Measurements from ENCODE around the gene GLI3. TPM values are rescaled to one million over a fixed set of nuclear protein-coding genes. Genes with fewer than 3 reads are reported as not detected.

GLI3 gene
- total and polyA plus RNA-seq, 10 donors = 0.17 to 9.2 (median 1.8) TPM

DNA sequence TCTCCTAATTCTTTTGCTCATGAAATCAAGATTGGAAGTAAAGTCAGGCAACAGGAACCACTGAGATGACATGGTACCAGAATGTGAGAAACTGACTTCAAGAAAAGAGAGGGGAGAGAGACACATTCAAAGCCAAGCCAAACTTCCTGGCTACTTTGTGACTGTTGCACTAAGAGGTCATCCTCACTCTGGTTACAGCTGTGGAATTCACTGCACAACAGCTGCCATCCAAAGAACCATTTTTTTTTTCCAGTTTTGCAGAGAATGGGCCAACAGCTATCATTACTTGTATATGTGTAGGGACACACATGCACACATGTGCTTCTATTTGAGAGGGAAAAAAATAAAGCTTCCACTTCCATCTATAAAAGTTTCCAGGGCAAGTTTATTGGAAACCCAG, 203.5 kb downstream of the GLI3 start:
- Histone ChIP-seq H3K36me3 (no peaks in the 10 kb centered on the region), H3K27ac (no peak overlapping the region), H3K4me1 (no peaks in the 10 kb centered on the region), H3K4me3 (no peak overlapping the region), H3K9me3 (no peaks in the 10 kb centered on the region), H3K27me3 (replicated peaks in 1 of 7) (no peaks in the 10 kb centered on the region)
- TF ChIP-seq POLR2A (IDR thresholded peaks at IDR 0.05) (no peak), POLR2AphosphoS5 (IDR thresholded peaks at IDR 0.05) (no peak)
- TF ChIP-seq, protein P1, sequence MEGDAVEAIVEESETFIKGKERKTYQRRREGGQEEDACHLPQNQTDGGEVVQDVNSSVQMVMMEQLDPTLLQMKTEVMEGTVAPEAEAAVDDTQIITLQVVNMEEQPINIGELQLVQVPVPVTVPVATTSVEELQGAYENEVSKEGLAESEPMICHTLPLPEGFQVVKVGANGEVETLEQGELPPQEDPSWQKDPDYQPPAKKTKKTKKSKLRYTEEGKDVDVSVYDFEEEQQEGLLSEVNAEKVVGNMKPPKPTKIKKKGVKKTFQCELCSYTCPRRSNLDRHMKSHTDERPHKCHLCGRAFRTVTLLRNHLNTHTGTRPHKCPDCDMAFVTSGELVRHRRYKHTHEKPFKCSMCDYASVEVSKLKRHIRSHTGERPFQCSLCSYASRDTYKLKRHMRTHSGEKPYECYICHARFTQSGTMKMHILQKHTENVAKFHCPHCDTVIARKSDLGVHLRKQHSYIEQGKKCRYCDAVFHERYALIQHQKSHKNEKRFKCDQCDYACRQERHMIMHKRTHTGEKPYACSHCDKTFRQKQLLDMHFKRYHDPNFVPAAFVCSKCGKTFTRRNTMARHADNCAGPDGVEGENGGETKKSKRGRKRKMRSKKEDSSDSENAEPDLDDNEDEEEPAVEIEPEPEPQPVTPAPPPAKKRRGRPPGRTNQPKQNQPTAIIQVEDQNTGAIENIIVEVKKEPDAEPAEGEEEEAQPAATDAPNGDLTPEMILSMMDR (IDR thresholded peaks at IDR 0.05 in 8 of 11, conservative IDR thresholded peaks at IDR 0.05 in 3 of 11) = no peak
- intact Hi-C loops (cut with DNase I; ENCODE audit: low total_unique reads) = no loop called here
- no peak for DNase-seq

DNA sequence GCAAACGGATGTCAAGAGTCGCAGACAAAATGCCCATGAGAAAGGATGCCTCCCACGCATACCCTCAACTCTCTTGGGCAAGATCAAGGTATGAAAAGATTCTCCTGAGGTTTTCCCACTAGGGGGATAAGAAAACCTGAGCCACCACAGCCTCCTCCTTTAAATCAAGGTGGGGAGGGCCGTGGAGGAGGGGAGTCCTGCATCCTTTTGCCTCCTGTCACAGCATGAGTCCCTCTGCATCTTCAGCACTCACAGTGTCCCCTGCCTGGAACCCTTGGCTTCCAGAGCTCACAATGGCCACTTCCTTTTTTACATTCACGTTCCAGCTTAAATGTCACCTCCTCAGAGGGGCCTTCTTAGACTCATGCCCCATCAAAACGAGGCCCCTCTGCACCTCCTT, 207.6 kb downstream of the GLI3 start:
- intact Hi-C loops (cut with DNase I; ENCODE audit: low total_unique reads) = no loop called here
- H3K36me3 ChIP-seq = no peaks in the 10 kb centered on the region
- WGBS, 5 donors = 71 to 78% (median 72%) methylated on average over 6 of the region's 6 CpGs
- no peaks in the 10 kb centered on the region for H3K4me1 ChIP-seq
- H3K9me3 ChIP-seq = no peaks in the 10 kb centered on the region
- DNase-seq = no peak
- H3K27me3 ChIP-seq (replicated peaks in 1 of 7) = no peaks in the 10 kb centered on the region
- no peak overlapping the region for H3K27ac ChIP-seq
- no peak overlapping the region for H3K4me3 ChIP-seq
- TF ChIP-seq POLR2A (IDR thresholded peaks at IDR 0.05) (no peak), POLR2AphosphoS5 (IDR thresholded peaks at IDR 0.05) (no peak)
- TF ChIP-seq, protein P1 (IDR thresholded peaks at IDR 0.05 in 8 of 11, conservative IDR thresholded peaks at IDR 0.05 in 3 of 11) = no peak

DNA sequence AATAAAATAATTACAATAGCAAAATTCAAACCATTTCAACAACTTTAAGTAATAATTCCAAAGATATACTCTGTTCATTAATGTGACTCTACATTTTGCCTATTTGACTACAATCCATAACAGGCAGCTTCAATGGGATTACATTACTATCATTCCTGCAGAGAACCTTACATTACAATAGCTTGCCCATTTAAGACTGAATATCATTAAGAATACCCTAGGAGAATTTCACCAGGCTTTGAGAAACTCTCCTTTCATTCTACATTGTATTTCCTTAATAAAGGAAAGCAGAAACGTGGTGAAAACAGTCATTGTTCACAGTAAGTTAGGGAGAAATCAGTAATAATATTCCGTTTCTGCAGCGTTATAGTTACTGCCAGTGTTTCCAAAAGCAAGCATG, 209.5 kb downstream of the GLI3 start:
- intact Hi-C loops (cut with DNase I; ENCODE audit: low total_unique reads) = no loop called here
- no peak overlapping the region for H3K27ac ChIP-seq
- H3K4me1 ChIP-seq = no peaks in the 10 kb centered on the region
- TF ChIP-seq, protein P1 (IDR thresholded peaks at IDR 0.05 in 8 of 11, conservative IDR thresholded peaks at IDR 0.05 in 3 of 11) = no peak
- TF ChIP-seq POLR2A (IDR thresholded peaks at IDR 0.05) (no peak), POLR2AphosphoS5 (IDR thresholded peaks at IDR 0.05) (no peak)
- WGBS, 5 donors = 75 to 91% (median 81%) methylated on average over 3 of the region's 3 CpGs
- no peak for DNase-seq
- H3K4me3 ChIP-seq = no peak overlapping the region
- no peaks in the 10 kb centered on the region for H3K9me3 ChIP-seq
- no peaks in the 10 kb centered on the region for H3K27me3 ChIP-seq (replicated peaks in 1 of 7)
- H3K36me3 ChIP-seq = no peaks in the 10 kb centered on the region

DNA sequence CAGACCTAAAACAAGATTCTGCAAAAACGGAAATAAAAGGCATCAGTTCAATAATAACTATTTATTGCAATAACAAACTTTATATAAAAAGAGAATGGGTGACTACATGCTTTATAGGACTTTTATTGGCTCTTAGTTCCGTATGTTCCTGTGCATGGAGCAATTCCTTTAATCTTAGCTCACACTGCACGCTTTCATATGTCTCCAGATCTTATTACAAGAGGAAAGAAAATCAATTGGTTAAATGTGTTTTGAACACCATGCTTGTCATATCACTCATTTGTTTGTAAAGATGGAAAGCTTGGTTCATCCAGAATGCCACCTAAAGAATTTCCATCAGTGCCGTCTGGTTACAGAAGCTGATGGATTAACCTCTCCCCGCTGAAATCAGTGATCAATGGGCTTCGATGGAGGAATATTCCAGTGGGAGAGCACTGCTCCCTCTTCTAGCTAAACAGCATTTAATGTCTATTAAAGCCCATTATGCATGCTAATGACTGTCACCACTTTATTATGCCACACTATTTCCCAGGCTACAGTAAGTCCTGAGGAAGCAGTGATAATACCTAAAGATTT, 210.3 kb downstream of the GLI3 start:
- Histone ChIP-seq H3K27ac (no peak overlapping the region), H3K36me3 (no peaks in the 10 kb centered on the region)
- WGBS, 5 donors = 89 to 94% (median 92%) methylated on average over 6 of the region's 6 CpGs

More for the DNA sequence above, 210.3 kb downstream of the GLI3 start:
- Histone ChIP-seq H3K4me1 (no peaks in the 10 kb centered on the region), H3K9me3 (no peaks in the 10 kb centered on the region), H3K4me3 (no peak overlapping the region), H3K27me3 (replicated peaks in 1 of 7) (no peaks in the 10 kb centered on the region)
- intact Hi-C loops (cut with DNase I; ENCODE audit: low total_unique reads) = no loop called here
- no peak for DNase-seq
- no peak for TF ChIP-seq POLR2AphosphoS5 (IDR thresholded peaks at IDR 0.05)
- TF ChIP-seq POLR2A (IDR thresholded peaks at IDR 0.05) = no peak
- TF ChIP-seq, protein P1 (IDR thresholded peaks at IDR 0.05 in 8 of 11, conservative IDR thresholded peaks at IDR 0.05 in 3 of 11) = no peak

Data from spleen (tissue), 11 donors.